HG03378 (cell line): ENCODE measurements around the gene TEKT1.
"Not testable (repeated sequence)": the region's sequence is repeated elsewhere in the genome, so short reads cannot be mapped to it uniquely, and the experiment has no call there.

Source experiments
- ATAC-seq: cut with Tn5 transposase; IDR thresholded peaks from one replicate; pipeline ENCODE4 v1.9.1; 2021; ENCODE audit warnings: mild to moderate bottlenecking, moderate library complexity; ENCODE audit not compliant: unreplicated experiment

TEKT1 gene

GRCh38 chr17:6831661-6832263 is at the start of gene TEKT1:
Gene TEKT1, minus strand, starts transcription at chr17:6831729. Its CDS starts 1,353 bp downstream, at chr17:6830376.
- no peak for ATAC-seq

- ATAC-seq: not testable (repeated sequence)
Measured at GRCh38 chr17:6879221-6879975, 47.9 kb upstream of the TEKT1 start.

- not testable (repeated sequence) for ATAC-seq
Measured at GRCh38 chr17:6875276-6875675, 43.7 kb upstream of the TEKT1 start.

DNA sequence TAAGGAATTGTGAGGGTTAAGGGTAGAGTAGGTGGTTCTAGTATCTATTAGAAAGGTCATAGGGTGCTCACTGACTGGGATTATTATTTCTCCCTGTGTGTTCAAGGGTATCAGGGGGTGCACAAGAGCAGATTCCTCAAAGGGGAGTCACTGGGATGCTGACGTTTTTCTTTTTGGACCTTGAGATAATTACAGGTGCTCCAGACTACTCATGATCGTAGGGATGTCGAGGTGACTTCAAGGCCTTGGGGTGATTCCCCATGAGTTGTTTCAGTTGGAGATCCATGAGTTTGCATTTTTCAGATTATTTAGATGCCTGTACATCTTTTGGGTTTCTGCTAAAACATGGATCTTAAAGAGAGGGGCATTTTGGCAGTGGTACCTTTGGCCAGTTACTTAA is 41.4 kb upstream of the TEKT1 start:
- no peak for ATAC-seq

DNA sequence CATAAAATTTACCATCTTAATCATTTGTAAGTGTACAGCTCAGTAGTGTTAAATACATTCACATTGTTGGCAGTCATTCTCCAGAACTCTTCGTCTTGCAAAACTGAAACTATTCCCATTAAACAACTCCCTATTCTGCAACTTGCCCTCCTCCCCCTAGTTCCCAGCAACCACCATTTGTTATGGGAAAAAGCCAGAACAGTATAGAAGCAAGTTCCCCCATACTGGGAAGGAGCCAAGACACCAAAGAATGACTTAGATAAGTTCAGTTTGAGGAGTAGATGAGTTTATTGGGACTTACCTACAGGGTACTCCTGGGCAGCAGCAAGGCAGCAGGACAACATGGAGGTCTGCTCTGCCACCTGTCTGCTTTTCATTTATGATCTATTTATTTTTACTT is 39.3 kb upstream of the TEKT1 start:
- ATAC-seq: no peak

DNA sequence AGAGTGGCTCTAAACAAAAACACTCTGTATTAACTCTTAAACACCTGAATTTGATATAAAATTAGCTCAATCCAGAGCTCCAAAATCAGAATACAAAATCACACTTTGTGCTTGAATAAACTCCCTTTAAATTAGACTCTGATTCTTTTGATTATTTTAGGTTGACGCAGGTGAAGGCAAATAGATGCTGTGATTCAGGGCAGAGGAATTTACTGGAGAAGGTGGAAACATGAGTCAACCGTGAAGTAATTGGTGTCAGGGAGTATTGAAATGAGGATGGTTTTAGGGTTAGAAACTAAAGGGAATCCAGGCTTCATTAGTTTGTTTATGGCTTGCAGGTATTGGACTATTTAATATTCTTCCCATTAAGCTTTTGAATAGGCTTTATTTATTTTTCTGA is 37.1 kb upstream of the TEKT1 start:
- ATAC-seq: no peak

- no peak for ATAC-seq
Measured at GRCh38 chr17:6867849-6868248, 36.3 kb upstream of the TEKT1 start.

GRCh38 chr17:6862825-6863224 is 31.3 kb upstream of the TEKT1 start:
- ATAC-seq: no peak

GRCh38 chr17:6862122-6862521 is 30.6 kb upstream of the TEKT1 start:
- no peak for ATAC-seq

- no peak for ATAC-seq
Measured at GRCh38 chr17:6857904-6858303, 26.4 kb upstream of the TEKT1 start.

- no peak for ATAC-seq
Measured at GRCh38 chr17:6857336-6857735, 25.8 kb upstream of the TEKT1 start.

GRCh38 chr17:6856051-6856450 is 24.5 kb upstream of the TEKT1 start:
- ATAC-seq: no peak

DNA sequence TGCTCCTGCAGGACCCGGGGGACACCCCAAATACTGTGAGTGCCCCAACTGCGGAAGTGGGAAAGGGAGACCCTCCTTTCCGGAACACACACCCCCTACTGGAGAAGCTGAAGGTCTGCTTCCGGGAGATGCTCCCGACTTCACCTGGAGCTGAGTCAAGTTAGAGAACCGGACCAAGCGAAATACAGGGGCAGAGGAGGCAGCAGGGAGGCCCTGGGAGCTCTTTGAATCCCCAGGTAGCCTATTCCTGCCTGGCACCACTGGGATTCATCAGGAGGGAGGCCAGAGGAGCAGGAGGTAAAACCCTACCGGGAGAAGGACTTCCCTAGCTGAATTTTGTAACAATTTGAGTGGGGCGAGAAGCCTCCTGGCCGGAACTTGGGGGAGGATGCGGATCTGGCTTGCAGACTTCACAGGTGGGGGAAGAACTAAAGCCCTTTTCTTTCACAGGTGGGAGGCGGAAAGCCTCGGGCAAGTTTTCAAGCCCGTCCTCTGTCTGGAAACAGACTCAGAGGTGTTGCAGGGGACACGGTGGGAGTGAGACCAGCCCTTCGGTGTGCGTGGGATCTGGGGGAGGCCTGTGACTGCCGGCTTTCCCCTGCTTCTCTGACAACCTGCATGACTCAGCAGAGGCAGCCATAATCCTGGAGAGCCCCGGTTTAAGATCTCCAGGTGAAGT is 22.4 kb upstream of the TEKT1 start:
- no peak for ATAC-seq

DNA sequence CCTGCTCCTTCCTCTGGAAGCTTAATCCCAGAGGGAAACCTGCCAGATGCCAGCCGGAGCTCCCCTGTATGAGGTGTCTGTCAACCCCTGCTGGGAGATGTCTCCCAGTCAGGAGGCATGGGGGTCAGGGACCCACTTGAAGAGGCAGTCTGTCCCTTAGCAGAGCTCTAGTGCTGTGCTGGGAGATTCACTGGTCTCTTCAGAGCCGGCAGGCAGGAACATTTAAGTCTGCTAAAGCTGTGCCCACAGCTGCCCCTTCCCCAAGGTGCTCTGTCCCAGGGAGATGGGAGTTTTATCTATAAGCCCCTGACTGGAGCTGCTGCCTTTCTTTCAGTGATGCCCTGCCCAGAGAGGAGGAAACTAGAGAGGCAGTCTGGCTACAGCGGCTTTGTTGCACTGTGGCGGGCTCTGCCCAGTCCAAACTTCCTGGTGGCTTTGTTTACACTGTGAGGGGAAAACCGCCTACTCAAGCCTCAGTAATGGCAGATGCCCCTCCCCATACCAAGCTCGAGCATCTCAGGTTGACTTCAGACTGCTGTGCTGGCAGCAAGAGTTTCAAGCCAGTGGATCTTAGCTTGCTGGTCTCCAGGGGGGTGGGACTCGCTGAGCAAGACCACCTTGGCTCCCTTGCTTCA is 17.1 kb upstream of the TEKT1 start:
- ATAC-seq: not testable (repeated sequence)

DNA sequence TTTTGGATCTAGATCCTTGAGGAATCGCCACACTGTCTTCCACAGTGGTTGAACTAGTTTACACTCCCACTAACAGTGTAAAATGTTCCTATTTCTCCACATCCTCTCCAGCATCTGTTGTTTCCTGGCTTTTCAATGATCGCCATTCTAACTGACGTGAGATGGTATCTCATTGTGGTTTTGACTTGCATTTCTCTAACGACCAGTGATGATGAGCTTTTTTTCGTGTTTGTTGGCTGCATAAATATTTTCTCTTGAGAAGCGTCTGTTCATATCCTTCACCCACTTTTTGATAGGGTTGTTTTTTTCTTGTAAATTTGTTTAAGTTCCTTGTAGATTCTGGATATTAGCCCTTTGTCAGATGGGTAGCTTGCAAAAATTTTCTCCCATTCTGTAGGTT is 14.6 kb upstream of the TEKT1 start:
- not testable (repeated sequence) for ATAC-seq

DNA sequence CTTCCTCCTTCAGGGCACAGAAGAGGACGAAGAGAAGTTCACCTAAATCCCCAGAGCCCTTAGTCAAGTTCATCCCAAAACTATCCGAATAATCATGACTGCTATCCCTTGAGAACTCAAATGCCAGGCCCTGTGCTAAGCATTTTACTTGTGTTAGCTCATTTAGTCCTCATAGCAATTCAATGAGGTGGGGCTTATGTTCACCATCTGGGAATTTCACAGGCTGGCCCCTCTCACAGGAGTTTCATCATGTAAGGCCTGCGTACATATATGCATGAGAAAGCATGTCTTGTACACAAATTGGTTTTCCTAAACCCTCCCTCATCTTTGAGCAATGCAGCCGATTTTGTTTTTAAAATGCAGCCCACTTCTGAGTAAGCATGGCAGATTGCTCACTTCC is 12.9 kb upstream of the TEKT1 start:
- ATAC-seq: not testable (repeated sequence)

DNA sequence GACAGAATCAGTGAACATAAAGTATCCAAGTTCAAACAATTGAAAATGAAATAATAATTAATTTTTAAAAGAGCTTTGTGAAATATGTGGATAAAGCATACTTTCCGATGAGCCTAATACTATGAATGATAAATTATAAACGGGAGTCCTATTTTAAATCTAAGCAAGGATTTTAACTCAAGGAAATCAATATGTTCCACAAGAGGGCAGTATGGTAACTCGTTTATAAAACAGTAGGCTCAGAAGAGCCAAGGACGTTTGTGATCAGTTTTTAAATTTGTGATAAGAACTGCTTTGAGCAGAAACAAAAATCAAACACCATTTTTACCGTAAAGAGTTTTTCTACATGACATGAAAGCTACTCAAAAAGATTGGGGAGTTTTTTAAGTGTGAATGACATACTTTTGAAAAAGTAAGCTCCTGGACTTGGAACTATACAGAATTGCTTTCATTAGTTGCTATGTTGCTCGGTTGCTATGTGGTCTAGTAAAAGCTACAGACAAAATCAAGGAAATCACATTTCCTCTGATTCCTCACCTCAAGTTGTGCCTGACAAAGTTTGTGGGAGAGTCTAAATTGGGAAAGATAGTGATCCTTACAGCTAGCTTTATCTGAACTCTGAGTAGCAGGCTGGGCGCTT is 11.8 kb upstream of the TEKT1 start:
- no peak for ATAC-seq

- not testable (repeated sequence) for ATAC-seq
Measured at GRCh38 chr17:6841769-6842168, 10.2 kb upstream of the TEKT1 start.

DNA sequence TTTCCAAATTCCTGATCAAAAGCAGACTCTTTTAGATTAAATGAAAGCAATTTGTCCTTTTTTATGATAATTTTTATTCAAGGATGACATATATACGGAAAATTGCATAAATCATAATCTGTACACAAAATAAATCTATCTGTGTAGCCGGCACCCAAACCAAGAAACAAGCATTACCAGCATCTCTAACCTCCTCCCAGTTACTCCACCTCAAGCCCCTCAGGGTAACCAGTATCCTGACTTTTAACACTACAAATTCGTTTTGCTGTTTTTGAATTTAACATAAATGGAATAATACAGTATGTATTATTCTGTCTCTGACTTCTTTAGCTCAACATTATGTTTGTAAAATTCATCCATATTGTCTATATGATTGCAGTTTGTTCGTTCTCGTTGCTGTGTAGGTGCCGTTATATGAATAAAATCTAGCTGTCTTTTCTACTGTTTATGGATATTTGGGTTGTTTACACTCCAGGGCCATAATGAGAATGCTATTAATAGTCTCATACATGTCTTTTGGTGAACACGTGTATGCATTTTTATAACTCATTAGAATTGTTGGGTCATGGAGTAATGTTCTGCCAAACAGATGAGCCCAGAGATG is 1.0 kb downstream of the TEKT1 start:
- ATAC-seq: no peak

DNA sequence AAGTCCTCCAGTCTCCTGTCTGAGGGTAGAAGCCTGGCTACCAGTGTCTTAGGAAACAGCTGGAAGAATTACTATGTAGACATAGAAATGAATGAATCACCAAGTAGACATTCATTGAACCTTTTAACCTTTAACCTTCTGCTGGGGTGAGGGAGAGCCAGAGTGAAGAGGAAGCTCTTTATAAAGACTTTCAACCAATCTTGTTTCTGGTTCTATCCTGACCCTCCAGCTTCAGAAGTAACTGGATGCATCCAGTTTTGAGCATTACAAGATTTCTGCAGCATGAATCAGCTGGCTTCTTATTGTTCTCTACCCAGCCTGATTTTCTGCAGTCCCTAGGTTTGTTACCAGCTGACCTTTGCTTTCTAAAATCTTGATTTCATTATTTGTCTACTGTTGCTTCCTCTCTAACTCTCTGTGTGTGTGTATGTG is 8.5 kb downstream of the TEKT1 start:
- ATAC-seq: no peak

GRCh38 chr17:6818938-6819337 is 12.6 kb downstream of the TEKT1 start:
- no peak for ATAC-seq
